Vagina (tissue), 2 donors: ENCODE results near the gene TRDMT1. TPM values are rescaled to one million over a fixed set of nuclear protein-coding genes. Genes with fewer than 3 reads are reported as not detected.

Source experiments
- DNase-seq, 2 donors: peaks; one replicate each; pipeline ENCODE4 v3.0.0-alpha.2; 2017; ENCODE audit errors: extremely low spot score in 2 of 2
- H3K27ac ChIP-seq: fragments of 200-600 bp; sonication (generic); one replicate; pipeline ENCODE4 v1.5.1; 2019
- H3K27me3 ChIP-seq: fragments of 200-600 bp; sonication (generic); one replicate; pipeline ENCODE4 v1.5.1; 2019
- H3K36me3 ChIP-seq, 2 donors: fragments of 200-600 bp; sonication (generic); one replicate each; pipeline ENCODE4 v1.5.1; 2017 to 2019
- H3K4me1 ChIP-seq: fragments of 200-600 bp; sonication (generic); one replicate; pipeline ENCODE4 v1.5.1; 2019
- H3K4me3 ChIP-seq, 2 donors: fragments of 200-600 bp; sonication (generic); 1 replicate in 1 of 2; 2 replicates in 1 of 2; pipeline ENCODE4 v1.5.1; 2016 to 2019
- H3K9me3 ChIP-seq: fragments of 200-600 bp; sonication (generic); one replicate; pipeline ENCODE4 v1.5.1; 2019
- POLR2A ChIP-seq, 2 donors: fragments of 450-650 bp; IDR thresholded peaks; one replicate each; pipeline ENCODE4 v1.6.1; 2017; ENCODE audit warnings: antibody characterized with exemption in 2 of 2, mild to moderate bottlenecking in 2 of 2, moderate library complexity in 2 of 2
- POLR2AphosphoS5 ChIP-seq, 2 donors: sonication (generic); formaldehyde crosslinking; IDR thresholded peaks; one replicate each; pipeline ENCODE4 v1.9.0; 2017; ENCODE audit warnings: antibody characterized with exemption in 2 of 2, mild to moderate bottlenecking in 2 of 2, low read depth in 1 of 2; ENCODE audit not compliant: insufficient read depth in 1 of 2
- intact Hi-C: fragments of 100-400 bp; cut with DNase I; formaldehyde crosslinking; loops from one replicate; pipeline ENCODE4 v1.15.1; 2023
- total RNA-seq: library from RNA; depleted of rRNA; stranded (reverse); fragments of >200 nt; gene quantifications from one replicate; pipeline ENCODE4 v1.2.3, GENCODE V29; 2016
- TF ChIP-seq, protein P1 (sequence below), 3 experiments: fragments of 450-650 bp in 2 of 3; fragments of 200-600 bp in 1 of 3; sonication (generic) in 1 of 3; IDR thresholded peaks; one replicate each; pipeline ENCODE4 v1.5.1; 2017 to 2019; ENCODE audit warnings: antibody characterized with exemption in 3 of 3, mild to moderate bottlenecking in 2 of 3, moderate library complexity in 2 of 3

TRDMT1 gene
- total RNA-seq, 1 donor from 2014 or later = 6.1 TPM

GRCh38 chr10:17236468-17237148 lies 35.1 kb upstream of the TRDMT1 start:
- TF ChIP-seq, protein P1, sequence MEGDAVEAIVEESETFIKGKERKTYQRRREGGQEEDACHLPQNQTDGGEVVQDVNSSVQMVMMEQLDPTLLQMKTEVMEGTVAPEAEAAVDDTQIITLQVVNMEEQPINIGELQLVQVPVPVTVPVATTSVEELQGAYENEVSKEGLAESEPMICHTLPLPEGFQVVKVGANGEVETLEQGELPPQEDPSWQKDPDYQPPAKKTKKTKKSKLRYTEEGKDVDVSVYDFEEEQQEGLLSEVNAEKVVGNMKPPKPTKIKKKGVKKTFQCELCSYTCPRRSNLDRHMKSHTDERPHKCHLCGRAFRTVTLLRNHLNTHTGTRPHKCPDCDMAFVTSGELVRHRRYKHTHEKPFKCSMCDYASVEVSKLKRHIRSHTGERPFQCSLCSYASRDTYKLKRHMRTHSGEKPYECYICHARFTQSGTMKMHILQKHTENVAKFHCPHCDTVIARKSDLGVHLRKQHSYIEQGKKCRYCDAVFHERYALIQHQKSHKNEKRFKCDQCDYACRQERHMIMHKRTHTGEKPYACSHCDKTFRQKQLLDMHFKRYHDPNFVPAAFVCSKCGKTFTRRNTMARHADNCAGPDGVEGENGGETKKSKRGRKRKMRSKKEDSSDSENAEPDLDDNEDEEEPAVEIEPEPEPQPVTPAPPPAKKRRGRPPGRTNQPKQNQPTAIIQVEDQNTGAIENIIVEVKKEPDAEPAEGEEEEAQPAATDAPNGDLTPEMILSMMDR (IDR thresholded peaks at IDR 0.05) = no peak
- TF ChIP-seq POLR2A (IDR thresholded peaks at IDR 0.05) = no peak
- TF ChIP-seq POLR2AphosphoS5 (IDR thresholded peaks at IDR 0.05; ENCODE audit: insufficient read depth in 1 of 2, low read depth in 1 of 2) = no peak
- intact Hi-C loops = no loop called here
- H3K27me3 ChIP-seq = no peaks in the 10 kb centered on the region
- no peaks in the 10 kb centered on the region for H3K9me3 ChIP-seq
- no peak overlapping the region for H3K4me3 ChIP-seq
- no peak for DNase-seq
- no peak overlapping the region for H3K27ac ChIP-seq
- peaks cover 45% of the 10 kb centered on the region for H3K4me1 ChIP-seq
- peaks cover 3 to 61% of the 10 kb centered on the region in 2 donors for H3K36me3 ChIP-seq

GRCh38 chr10:17235136-17235535 lies 33.7 kb upstream of the TRDMT1 start:
- intact Hi-C loops = no loop called here
- peaks cover 3 to 61% of the 10 kb centered on the region in 2 donors for H3K36me3 ChIP-seq
- peak overlapping the region in 1 of 2 donors; percentile 3 for H3K4me3 ChIP-seq
- peaks cover 56% of the 10 kb centered on the region for H3K4me1 ChIP-seq
- peak overlapping the region; percentile 67 for H3K27ac ChIP-seq
- no peak for DNase-seq
- H3K9me3 ChIP-seq = no peaks in the 10 kb centered on the region
- no peaks in the 10 kb centered on the region for H3K27me3 ChIP-seq
- TF ChIP-seq, protein P1 (IDR thresholded peaks at IDR 0.05) = no peak
- no peak for TF ChIP-seq POLR2AphosphoS5 (IDR thresholded peaks at IDR 0.05; ENCODE audit: insufficient read depth in 1 of 2, low read depth in 1 of 2)
- TF ChIP-seq POLR2A (IDR thresholded peaks at IDR 0.05) = no peak

DNA sequence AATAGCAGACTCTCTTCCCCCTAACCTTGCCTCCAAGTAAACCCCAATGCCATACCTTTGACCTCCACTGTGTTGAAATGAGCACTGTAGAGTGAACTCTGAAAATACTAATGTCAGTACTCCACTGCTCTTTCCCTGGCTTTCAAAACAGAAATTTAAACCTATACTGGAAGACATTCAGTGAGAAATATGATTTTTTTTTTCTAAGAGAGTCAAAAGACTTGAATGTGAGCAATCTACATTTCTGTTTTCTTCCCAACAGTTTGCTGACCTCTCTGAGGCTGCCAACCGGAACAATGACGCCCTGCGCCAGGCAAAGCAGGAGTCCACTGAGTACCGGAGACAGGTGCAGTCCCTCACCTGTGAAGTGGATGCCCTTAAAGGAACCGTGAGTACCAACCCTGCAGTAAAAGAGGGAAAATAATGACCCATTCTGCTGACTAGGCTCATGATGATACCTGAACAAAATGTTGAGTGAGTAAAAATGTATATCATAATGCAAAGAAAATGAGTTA lies 33.0 kb upstream of the TRDMT1 start:
- intact Hi-C loops = loop anchor here (5.0 kb wide), 1 partner anchor 232 kb away; no protein-coding TSS in a partner anchor
- H3K4me1 ChIP-seq = peaks cover 56% of the 10 kb centered on the region
- H3K9me3 ChIP-seq = no peaks in the 10 kb centered on the region
- H3K27me3 ChIP-seq = no peaks in the 10 kb centered on the region
- TF ChIP-seq, protein P1 (IDR thresholded peaks at IDR 0.05) = no peak
- H3K27ac ChIP-seq = peak overlapping the region; percentile 67
- peaks cover 3 to 61% of the 10 kb centered on the region in 2 donors for H3K36me3 ChIP-seq
- peak overlapping the region in 1 of 2 donors; percentile 80 for H3K4me3 ChIP-seq
- DNase-seq = no peak

DNA sequence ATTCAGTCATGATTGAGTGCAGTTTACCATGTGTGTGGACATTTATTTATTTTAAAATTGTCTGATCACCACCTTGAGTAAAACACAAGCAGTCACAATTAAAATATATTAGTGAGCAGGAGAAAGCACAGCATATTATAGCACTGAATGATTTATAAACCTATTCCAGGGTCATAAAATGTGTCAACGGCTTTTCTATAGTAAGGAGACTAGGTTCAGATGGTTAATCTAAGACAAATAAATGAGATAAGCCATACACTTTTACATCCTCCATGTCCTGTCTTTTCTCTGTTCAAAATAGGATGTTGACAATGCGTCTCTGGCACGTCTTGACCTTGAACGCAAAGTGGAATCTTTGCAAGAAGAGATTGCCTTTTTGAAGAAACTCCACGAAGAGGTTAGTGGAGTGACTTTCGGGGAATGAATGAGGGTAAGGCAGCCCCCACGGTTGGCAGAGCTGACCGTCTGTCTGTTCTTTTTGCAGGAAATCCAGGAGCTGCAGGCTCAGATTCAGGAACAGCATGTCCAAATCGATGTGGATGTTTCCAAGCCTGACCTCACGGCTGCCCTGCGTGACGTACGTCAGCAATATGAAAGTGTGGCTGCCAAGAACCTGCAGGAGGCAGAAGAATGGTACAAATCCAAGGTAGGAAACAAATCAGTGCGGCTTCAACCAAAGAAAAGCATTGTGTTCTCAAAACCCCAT lies 32.0 kb upstream of the TRDMT1 start:
- intact Hi-C loops = loop anchor here (5.0 kb wide), 1 partner anchor 231 kb away; no protein-coding TSS in a partner anchor

More for the DNA sequence above, 32.0 kb upstream of the TRDMT1 start:
- H3K4me3 ChIP-seq = peak overlapping the region; percentile 27 to 80
- TF ChIP-seq POLR2A (IDR thresholded peaks at IDR 0.05) (no peak), POLR2AphosphoS5 (IDR thresholded peaks at IDR 0.05; ENCODE audit: insufficient read depth in 1 of 2, low read depth in 1 of 2) (no peak)
- TF ChIP-seq, protein P1 (IDR thresholded peaks at IDR 0.05) = no peak
- H3K4me1 ChIP-seq = peaks cover 56% of the 10 kb centered on the region
- no peaks in the 10 kb centered on the region for H3K27me3 ChIP-seq
- peaks cover 3 to 61% of the 10 kb centered on the region in 2 donors for H3K36me3 ChIP-seq
- H3K9me3 ChIP-seq = no peaks in the 10 kb centered on the region
- no peak for DNase-seq
- peak overlapping the region; percentile 67 for H3K27ac ChIP-seq
